Spinal cord (tissue), 10 donors: ENCODE data around the gene GDF3. TPM values are rescaled to one million over a fixed set of nuclear protein-coding genes. Genes with fewer than 3 reads are reported as not detected.
"Not testable (repeated sequence)": the region's sequence is repeated elsewhere in the genome, so short reads cannot be mapped to it uniquely, and the experiment has no call there.

Experiments used
- DNase-seq, 6 donors: peaks; one replicate each; pipeline versions ENCODE4 v3.0.0 to v3.0.0-alpha.2; 2013 to 2015; ENCODE audit warnings: low spot score in 6 of 6, low read depth in 4 of 6
- H3K27ac ChIP-seq: one replicate; pipeline ENCODE4 v1.5.1; 2013; ENCODE audit warnings: low read depth, low read length, control low read depth
- H3K27me3 ChIP-seq: one replicate; pipeline ENCODE4 v1.6.1; 2013; ENCODE audit warnings: low read length; ENCODE audit not compliant: control insufficient read depth, insufficient read depth
- H3K36me3 ChIP-seq: one replicate; pipeline ENCODE4 v1.6.1; 2013; ENCODE audit warnings: low read length; ENCODE audit not compliant: control insufficient read depth, insufficient read depth
- H3K4me1 ChIP-seq: one replicate; pipeline ENCODE4 v1.6.1; 2013; ENCODE audit warnings: low read length; ENCODE audit not compliant: control insufficient read depth, insufficient read depth
- H3K4me3 ChIP-seq: one replicate; pipeline ENCODE4 v1.5.1; 2013; ENCODE audit warnings: low read depth, low read length, control low read depth
- H3K9me3 ChIP-seq: one replicate; pipeline ENCODE4 v1.6.1; 2013; ENCODE audit warnings: low read length; ENCODE audit not compliant: control insufficient read depth, insufficient read depth
- WGBS: methylation state at CpG from one replicate; pipeline ENCODE4 v1.1.5; 2013; ENCODE audit warnings: missing lambda C conversion rate; ENCODE audit not compliant: insufficient coverage; 5-methylcytosine and 5-hydroxymethylcytosine counted together
- polyA plus RNA-seq, 2 donors: library from polyadenylated mRNA; unstranded; fragments of 120-200 nt; gene quantifications; one replicate each; pipeline ENCODE4 v1.2.1, GENCODE V29; 2013; ENCODE audit not compliant: insufficient read length in 2 of 2
- total RNA-seq, 2 donors: library from RNA; depleted of rRNA in 1 of 2; stranded (reverse); fragments of 120-200 nt in 1 of 2; fragments of >200 nt in 1 of 2; gene quantifications; one replicate each; pipeline versions ENCODE4 v1.2.3 to v1.2.4, GENCODE V29; 2013 to 2014
- donor health status: healthy.

GDF3 gene
- total and polyA plus RNA-seq, 4 donors: 0.12 to 1.1 (median 0.28) TPM; not detected in 1

DNA sequence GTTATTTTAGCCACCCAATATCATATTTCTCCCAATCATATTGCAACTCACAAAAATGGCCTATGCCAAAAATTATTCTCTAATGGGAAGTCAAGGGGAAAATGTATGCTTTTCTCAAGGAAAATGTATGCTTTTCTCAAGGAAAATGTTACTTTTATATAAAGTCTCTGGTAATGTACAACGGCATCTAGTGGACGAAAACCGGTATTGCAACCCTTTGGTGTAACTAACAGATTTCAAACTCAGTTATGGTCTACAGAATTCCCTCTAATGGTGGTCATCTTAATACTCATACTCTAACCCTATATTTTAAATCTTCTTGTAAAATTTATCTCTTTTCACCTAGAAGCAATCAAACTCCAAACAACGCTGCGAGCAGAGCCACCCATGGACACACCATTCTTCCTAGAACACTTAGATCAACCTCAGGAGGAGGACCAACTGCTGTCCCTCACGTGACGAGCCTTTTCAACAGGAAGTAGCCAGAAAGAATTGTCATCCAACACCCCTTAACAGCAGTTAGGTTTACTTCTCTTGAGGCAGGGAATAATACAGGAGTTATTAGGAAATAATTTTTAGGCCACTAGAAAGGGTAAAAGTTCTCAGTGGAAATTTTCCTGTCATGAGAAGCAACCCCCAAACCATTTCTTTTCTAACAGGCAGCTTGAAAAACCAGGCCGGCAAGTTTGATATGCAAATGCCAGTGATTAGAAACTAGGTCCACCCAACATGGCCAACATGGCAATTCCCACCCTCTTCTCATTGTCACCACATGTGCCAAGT, 50.0 kb downstream of the GDF3 start:
- peak in 4 of 6 donors; percentile 11 to 73 (median 36) for DNase-seq
- H3K4me1 ChIP-seq: no peaks in the 10 kb centered on the region
- H3K27ac ChIP-seq: no peak overlapping the region
- H3K27me3 ChIP-seq: no peaks in the 10 kb centered on the region
- H3K4me3 ChIP-seq: no peak overlapping the region
- no peaks in the 10 kb centered on the region for H3K36me3 ChIP-seq
- WGBS: 33% methylated on average over 4 of the region's 8 CpGs
- H3K9me3 ChIP-seq: no peaks in the 10 kb centered on the region

DNA sequence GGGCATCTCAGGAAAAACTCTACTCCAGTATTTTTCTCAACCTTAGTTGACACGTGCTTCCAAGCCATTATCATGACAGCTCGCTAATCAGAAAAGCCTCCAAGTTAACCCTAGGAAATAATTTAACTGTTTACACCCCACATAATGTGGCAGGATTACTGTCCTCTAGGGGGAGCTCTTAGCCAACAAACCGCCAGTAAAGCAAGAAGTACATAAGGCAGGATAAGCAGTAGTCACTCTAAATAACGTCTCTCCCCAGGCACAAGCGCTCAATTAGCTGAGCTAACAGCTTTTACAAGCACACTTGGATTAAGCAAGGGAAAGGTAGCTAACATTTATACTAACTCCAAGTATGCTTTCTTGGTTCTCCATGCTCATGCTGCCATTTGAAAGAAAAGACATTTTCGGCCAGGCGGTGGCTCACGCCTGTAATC, 52.7 kb downstream of the GDF3 start:
- Histone ChIP-seq H3K36me3 (no peaks in the 10 kb centered on the region), H3K4me3 (no peak overlapping the region), H3K4me1 (no peaks in the 10 kb centered on the region), H3K27me3 (no peaks in the 10 kb centered on the region), H3K27ac (no peak overlapping the region), H3K9me3 (no peaks in the 10 kb centered on the region)
- WGBS: 64% methylated on average over 7 of the region's 8 CpGs
- no peak for DNase-seq

GRCh38 chr12:7642287-7642686, 53.3 kb downstream of the GDF3 start:
- Histone ChIP-seq H3K27ac (no peak overlapping the region), H3K27me3 (no peaks in the 10 kb centered on the region), H3K9me3 (no peaks in the 10 kb centered on the region), H3K4me3 (no peak overlapping the region), H3K36me3 (no peaks in the 10 kb centered on the region), H3K4me1 (no peaks in the 10 kb centered on the region)
- 80% methylated on average over 1 of the region's 1 CpG for WGBS
- DNase-seq: no peak

DNA sequence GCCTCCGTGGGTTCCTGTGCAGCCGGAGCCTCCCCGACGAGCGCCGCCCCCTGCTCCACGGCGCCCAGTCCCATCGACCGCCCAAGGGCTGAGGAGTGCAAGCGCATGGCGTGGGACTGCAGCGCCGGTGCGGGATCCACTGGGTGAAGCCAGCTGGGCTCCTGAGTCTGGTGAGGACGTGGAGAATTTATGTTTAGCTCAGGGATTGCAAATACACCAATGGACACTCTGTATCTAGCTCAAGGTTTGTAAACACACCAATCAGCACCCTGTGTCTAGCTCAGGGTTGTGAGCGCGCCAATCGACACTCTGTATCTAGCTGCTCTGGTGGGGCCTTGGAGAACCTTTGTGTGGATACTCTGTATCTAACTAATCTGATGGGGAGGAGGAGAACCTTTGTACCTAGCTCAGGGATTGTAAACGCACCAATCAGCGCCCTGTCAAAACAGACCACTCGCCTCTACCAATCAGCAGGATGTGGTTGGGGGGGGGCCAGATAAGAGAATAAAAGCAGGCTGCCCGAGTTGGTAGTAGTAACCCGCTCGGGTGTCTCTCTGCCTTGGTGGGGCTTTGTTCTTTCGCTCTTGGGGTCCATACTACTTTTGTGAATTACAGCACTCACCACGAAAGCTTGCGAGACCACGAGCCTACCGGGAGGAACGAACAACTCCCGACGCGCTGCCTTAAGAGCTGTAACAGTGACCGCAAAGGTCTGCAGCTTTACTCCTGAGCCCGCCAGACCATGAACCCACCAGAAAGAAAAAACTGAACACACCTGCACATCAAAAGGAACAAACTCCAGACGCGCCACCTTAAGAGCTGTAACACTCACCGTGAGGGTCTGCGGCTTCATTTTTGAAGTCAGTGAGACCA, 55.2 kb downstream of the GDF3 start:
- H3K4me1 ChIP-seq, H3K27ac ChIP-seq, H3K9me3 ChIP-seq, H3K27me3 ChIP-seq, H3K36me3 ChIP-seq, H3K4me3 ChIP-seq: not testable (repeated sequence)
- WGBS: 87% methylated on average over 32 of the region's 40 CpGs
- DNase-seq: peak in 1 of 6 donors; percentile 13

Other genes starting within 250 kb of the GDF3 start
- gene CD163, start 192.0 kb downstream of the GDF3 start, total RNA-seq: 10 to 100 TPM in 1 of 2 donors, 1 to 10 TPM in 1; 7.7 to 10.2 TPM
- gene CD163, start 192.0 kb downstream of the GDF3 start, polyA plus RNA-seq: 1 to 10 TPM; 2.4 to 4.0 TPM
- not detected for gene APOBEC1, start 29.9 kb downstream of the GDF3 start, total RNA-seq
- not detected for gene APOBEC1, start 29.9 kb downstream of the GDF3 start, polyA plus RNA-seq
- not detected for gene DPPA3, start 15.7 kb upstream of the GDF3 start, total RNA-seq
- gene DPPA3, start 15.7 kb upstream of the GDF3 start, polyA plus RNA-seq: not detected
- not detected for gene CLEC4C, start 51.6 kb upstream of the GDF3 start, total RNA-seq
- gene CLEC4C, start 51.6 kb upstream of the GDF3 start, polyA plus RNA-seq: under 1 TPM in 1 of 2 donors, not detected in 1; 0.12 TPM
- not detected for gene NANOGNB, start 69.4 kb upstream of the GDF3 start, total RNA-seq
- gene NANOGNB, start 69.4 kb upstream of the GDF3 start, polyA plus RNA-seq: not detected
- under 1 TPM; 0.17 to 0.20 TPM for gene NANOG, start 93.6 kb upstream of the GDF3 start, total RNA-seq
- under 1 TPM; 0.15 to 0.19 TPM for gene NANOG, start 93.6 kb upstream of the GDF3 start, polyA plus RNA-seq
- under 1 TPM; 0.22 to 0.30 TPM for gene SLC2A14, start 177.1 kb upstream of the GDF3 start, total RNA-seq
- gene SLC2A14, start 177.1 kb upstream of the GDF3 start, polyA plus RNA-seq: under 1 TPM; 0.38 to 0.96 TPM
- 100 to 1,000 TPM; 132 to 210 TPM for gene SLC2A3, start 240.4 kb upstream of the GDF3 start, total RNA-seq
- 10 to 100 TPM; 28.5 to 63.6 TPM for gene SLC2A3, start 240.4 kb upstream of the GDF3 start, polyA plus RNA-seq